Body of pancreas (tissue), 4 donors: ENCODE measurements around the gene CCDC127. TPM values are rescaled to one million over a fixed set of nuclear protein-coding genes. Genes with fewer than 3 reads are reported as not detected.
"Not testable (repeated sequence)": the region's sequence is repeated elsewhere in the genome, so short reads cannot be mapped to it uniquely, and the experiment has no call there.

Experiments used
- ATAC-seq: fragments of 150-250 bp; one replicate; pipeline ENCODE4 v1.9.1; 2016
- DNase-seq, 4 donors: peaks; one replicate each; pipeline ENCODE4 v3.0.0-alpha.2; 2019
- H3K27ac ChIP-seq, 4 donors: fragments of 200-600 bp; sonication (generic); 1 replicate in 3 of 4; 2 replicates in 1 of 4; pipeline versions ENCODE4 v1.5.1 to v1.6.1; 2016 to 2019; ENCODE audit warnings: mild to moderate bottlenecking in 1 of 4, mixed read lengths in 1 of 4, moderate library complexity in 1 of 4
- H3K27me3 ChIP-seq, 2 donors: fragments of 200-600 bp; sonication (generic); one replicate each; pipeline ENCODE4 v1.6.0; 2016; ENCODE audit warnings: mild to moderate bottlenecking in 1 of 2
- H3K36me3 ChIP-seq, 2 donors: fragments of 200-600 bp; sonication (generic); replicated peaks in 1 of 2; 2 replicates each; pipeline ENCODE4 v1.5.1; 2016; ENCODE audit warnings: low read depth in 2 of 2; ENCODE audit not compliant: insufficient read depth in 1 of 2
- H3K4me1 ChIP-seq: fragments of 200-600 bp; sonication (generic); one replicate; pipeline ENCODE4 v1.6.0; 2016
- H3K4me3 ChIP-seq, 2 donors: fragments of 200-600 bp; sonication (generic); 1 replicate in 1 of 2; 2 replicates in 1 of 2; pipeline ENCODE4 v1.5.1; 2016 to 2019
- H3K9me3 ChIP-seq, 3 donors: fragments of 200-600 bp; sonication (generic); 1 replicate in 2 of 3; 2 replicates in 1 of 3; pipeline ENCODE4 v1.5.1; 2016
- CTCF ChIP-seq, 7 experiments: fragments of 450-650 bp in 4 of 7; fragments of 200-600 bp in 3 of 7; sonication (generic) in 3 of 7; IDR thresholded peaks; one replicate each; pipeline ENCODE4 v1.5.1; 2016 to 2019; ENCODE audit warnings: antibody characterized with exemption in 7 of 7
- POLR2A ChIP-seq, 3 donors: fragments of 450-650 bp; IDR thresholded peaks; one replicate each; pipeline ENCODE4 v1.6.1; 2016; ENCODE audit warnings: antibody characterized with exemption in 3 of 3, mild to moderate bottlenecking in 2 of 3
- WGBS, 2 donors: methylation state at CpG; one replicate each; pipeline ENCODE4 v1.1.5; 2017; 5-methylcytosine and 5-hydroxymethylcytosine counted together
- intact Hi-C: fragments of 100-400 bp; cut with DNase I; formaldehyde crosslinking; loops from one replicate; pipeline ENCODE4 v1.15.1; 2023
- total RNA-seq, 2 donors: library from RNA; depleted of rRNA; stranded (reverse); fragments of >200 nt; gene quantifications; one replicate each; pipeline ENCODE4 v1.1.0, GENCODE V29; 2016

Gene CCDC127
- total RNA-seq, 2 donors from 2014 or later: 3.9 to 4.0 TPM

DNA sequence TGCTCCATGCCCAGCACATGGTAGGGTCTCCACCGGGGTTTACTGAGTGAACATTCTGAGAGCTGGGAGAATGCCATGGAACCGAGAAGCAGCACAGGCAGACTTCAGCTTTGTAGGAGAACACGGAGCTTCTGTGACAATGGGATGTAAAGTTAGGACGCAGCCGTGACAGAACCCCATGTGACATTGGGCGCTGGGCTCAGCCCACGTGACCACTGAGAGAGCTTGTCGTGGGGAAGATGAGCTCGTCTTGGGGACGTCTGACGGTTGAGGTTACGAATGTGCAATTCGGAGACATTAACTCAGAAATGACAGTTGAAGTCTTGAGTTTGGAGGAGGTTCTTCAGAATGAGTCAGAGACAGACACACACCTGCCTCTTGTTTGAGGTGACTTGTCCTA, 13.7 kb upstream of the CCDC127 start:
- Histone ChIP-seq H3K27ac (no peak overlapping the region), H3K4me1 (no peaks in the 10 kb centered on the region), H3K4me3 (no peak overlapping the region), H3K9me3 (no peaks in the 10 kb centered on the region), H3K36me3 (peaks cover 0 to 43% of the 10 kb centered on the region in 2 donors), H3K27me3 (no peaks in the 10 kb centered on the region)
- WGBS, 2 donors: 90 to 92% methylated on average over 13 of the region's 13 CpGs
- no peak for TF ChIP-seq CTCF (IDR thresholded peaks at IDR 0.05)
- TF ChIP-seq POLR2A (IDR thresholded peaks at IDR 0.05): no peak
- intact Hi-C loops: no loop called here
- ATAC-seq (no peak), DNase-seq (no peak)

DNA sequence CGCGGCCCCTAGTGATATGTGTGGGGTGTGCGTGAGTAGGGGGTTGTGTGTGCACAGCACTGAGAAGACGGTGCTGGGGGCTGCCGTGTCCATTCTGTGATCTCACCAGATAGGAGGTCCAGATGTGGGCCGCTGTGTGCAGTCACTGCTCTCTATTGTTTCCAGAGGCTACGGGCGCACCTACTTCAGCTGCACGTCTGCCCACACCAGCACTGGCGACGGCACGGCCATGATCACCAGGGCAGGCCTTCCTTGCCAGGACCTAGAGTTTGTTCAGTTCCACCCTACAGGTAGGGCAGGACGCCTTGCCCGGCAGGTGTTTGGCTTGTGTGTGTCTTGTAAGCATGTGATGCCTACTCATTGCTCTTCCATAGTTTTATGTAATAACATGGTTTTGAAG, 12.8 kb upstream of the CCDC127 start:
- 91 to 99% methylated on average over 10 to 13 of the region's 14 CpGs for WGBS, 2 donors
- no peaks in the 10 kb centered on the region for H3K27me3 ChIP-seq
- H3K27ac ChIP-seq: no peak overlapping the region
- H3K4me3 ChIP-seq: no peak overlapping the region
- DNase-seq (no peak), ATAC-seq (no peak)
- H3K36me3 ChIP-seq: peaks cover 7 to 43% of the 10 kb centered on the region in 2 donors
- H3K9me3 ChIP-seq: no peaks in the 10 kb centered on the region
- intact Hi-C loops: no loop called here
- H3K4me1 ChIP-seq: no peaks in the 10 kb centered on the region
- TF ChIP-seq POLR2A (IDR thresholded peaks at IDR 0.05) (no peak), CTCF (IDR thresholded peaks at IDR 0.05) (no peak)

DNA sequence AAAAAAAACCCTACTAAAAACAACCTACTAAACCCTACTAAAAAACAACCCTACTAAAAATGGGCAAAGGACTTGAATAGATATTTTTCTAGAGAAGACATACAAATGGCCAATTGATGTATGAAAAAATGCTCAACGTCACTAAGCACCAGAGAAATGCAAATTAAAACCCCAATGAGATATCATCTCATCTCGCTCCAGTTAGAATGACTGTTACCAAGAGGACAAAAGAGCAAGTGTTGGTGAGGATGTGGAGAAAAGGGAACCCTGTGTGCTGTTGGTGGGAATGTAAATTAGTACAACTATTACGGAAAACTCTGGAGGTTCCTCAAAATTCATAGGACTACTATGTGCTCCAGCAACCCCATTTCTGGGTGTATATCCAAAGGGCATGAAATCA, 10.9 kb upstream of the CCDC127 start:
- H3K9me3 ChIP-seq: no peaks in the 10 kb centered on the region
- no peak overlapping the region for H3K4me3 ChIP-seq
- no peaks in the 10 kb centered on the region for H3K27me3 ChIP-seq
- ATAC-seq: no peak
- intact Hi-C loops: no loop called here
- WGBS, 2 donors: 94 to 95% methylated on average over 3 of the region's 3 CpGs
- peaks cover 17 to 44% of the 10 kb centered on the region in 2 donors for H3K36me3 ChIP-seq
- TF ChIP-seq POLR2A (IDR thresholded peaks at IDR 0.05) (no peak), CTCF (IDR thresholded peaks at IDR 0.05) (no peak)
- H3K27ac ChIP-seq: no peak overlapping the region
- no peak for DNase-seq
- no peaks in the 10 kb centered on the region for H3K4me1 ChIP-seq

- H3K4me3 ChIP-seq, ATAC-seq, DNase-seq, H3K27me3 ChIP-seq, intact Hi-C loops, H3K27ac ChIP-seq, H3K4me1 ChIP-seq, H3K9me3 ChIP-seq: not testable (repeated sequence)
- peaks cover 17 to 39% of the 10 kb centered on the region in 2 donors for H3K36me3 ChIP-seq
- WGBS, 2 donors: 93 to 95% methylated on average over 17 of the region's 17 CpGs
These were observed 9.4 kb upstream of the CCDC127 start for GRCh38 chr5:227375-227774.

DNA sequence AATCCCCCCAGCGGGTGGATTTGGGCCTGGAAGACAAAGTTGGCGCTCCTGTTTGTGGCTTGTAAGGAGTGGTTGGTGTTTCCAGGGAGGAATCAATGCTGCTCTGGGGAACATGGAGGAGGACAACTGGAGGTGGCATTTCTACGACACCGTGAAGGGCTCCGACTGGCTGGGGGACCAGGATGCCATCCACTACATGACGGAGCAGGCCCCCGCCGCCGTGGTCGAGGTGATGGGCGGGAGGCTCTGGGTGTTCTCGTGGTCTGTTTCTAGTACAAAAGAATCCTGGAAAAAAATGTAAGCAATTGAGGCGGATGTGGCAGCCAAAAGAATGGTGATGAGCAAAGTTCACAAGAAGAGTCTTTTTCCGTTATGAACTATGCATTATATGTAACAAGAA, 7.4 kb upstream of the CCDC127 start:
- H3K9me3 ChIP-seq: no peaks in the 10 kb centered on the region
- H3K27ac ChIP-seq: no peak overlapping the region
- 93 to 97% methylated on average over 14 of the region's 14 CpGs for WGBS, 2 donors
- ATAC-seq: no peak
- intact Hi-C loops: no loop called here
- no peak overlapping the region for H3K4me3 ChIP-seq
- DNase-seq: no peak
- H3K27me3 ChIP-seq: no peaks in the 10 kb centered on the region
- H3K36me3 ChIP-seq: peaks cover 17 to 35% of the 10 kb centered on the region in 2 donors
- TF ChIP-seq POLR2A (IDR thresholded peaks at IDR 0.05) (no peak), CTCF (IDR thresholded peaks at IDR 0.05) (no peak)
- peaks cover 9% of the 10 kb centered on the region for H3K4me1 ChIP-seq
